Duodenal mucosa (tissue), 2 donors: ENCODE measurements around the gene C2orf69.

Source experiments
- H3K27ac ChIP-seq: one replicate; pipeline ENCODE4 v1.7.0; 2013; ENCODE audit warnings: low read depth, low read length
- H3K27me3 ChIP-seq, 2 donors: one replicate each; pipeline ENCODE4 v1.7.0; 2013; ENCODE audit warnings: low read length in 2 of 2, control low read depth in 1 of 2; ENCODE audit not compliant: insufficient read depth in 2 of 2, control insufficient read depth in 1 of 2
- H3K36me3 ChIP-seq, 2 donors: one replicate each; pipeline ENCODE4 v1.7.0; 2013; ENCODE audit warnings: low read length in 2 of 2, control low read depth in 1 of 2; ENCODE audit not compliant: insufficient read depth in 2 of 2, control insufficient read depth in 1 of 2
- H3K4me1 ChIP-seq, 2 donors: one replicate each; pipeline ENCODE4 v1.7.0; 2013; ENCODE audit warnings: low read length in 2 of 2, control low read depth in 1 of 2; ENCODE audit not compliant: insufficient read depth in 2 of 2, control insufficient read depth in 1 of 2
- H3K4me3 ChIP-seq, 2 donors: one replicate each; pipeline ENCODE4 v1.7.0; 2013; ENCODE audit warnings: low read length in 2 of 2, low read depth in 1 of 2
- H3K9ac ChIP-seq, 2 donors: one replicate each; pipeline ENCODE4 v1.7.0; 2013; ENCODE audit warnings: low read length in 2 of 2, low read depth in 1 of 2
- H3K9me3 ChIP-seq, 2 donors: one replicate each; pipeline ENCODE4 v1.7.0; 2013; ENCODE audit warnings: low read length in 2 of 2, control low read depth in 1 of 2; ENCODE audit not compliant: control insufficient read depth in 1 of 2

The C2orf69 gene

GRCh38 chr2:199933466-199933865 is 22.4 kb downstream of the C2orf69 start:
- Histone ChIP-seq H3K4me3 (no peak overlapping the region), H3K4me1 (peaks cover 0 to 5% of the 10 kb centered on the region in 2 donors), H3K27ac (no peak overlapping the region), H3K9ac (no peak overlapping the region), H3K9me3 (no peaks in the 10 kb centered on the region), H3K27me3 (no peaks in the 10 kb centered on the region), H3K36me3 (peaks cover 8 to 38% of the 10 kb centered on the region in 2 donors)

DNA sequence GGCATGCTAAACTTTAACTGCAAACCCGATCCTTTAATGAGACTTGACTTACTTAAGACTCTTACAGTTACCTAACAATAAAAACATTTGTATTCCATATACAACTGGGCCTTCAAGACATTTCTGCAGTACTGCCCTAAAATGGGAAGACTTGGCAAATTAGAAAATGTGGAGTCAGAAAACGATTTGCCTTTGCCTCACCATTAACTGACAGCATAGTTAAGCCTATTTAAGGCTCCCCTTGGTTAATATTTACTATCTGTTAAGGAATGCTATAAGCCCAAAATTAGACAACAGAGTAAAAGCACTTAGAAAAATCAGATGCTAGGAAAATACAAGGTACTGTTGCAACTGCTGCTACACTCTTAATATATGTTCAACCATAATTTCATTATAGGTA is 25.5 kb downstream of the C2orf69 start:
- Histone ChIP-seq H3K4me3 (no peak overlapping the region), H3K36me3 (peaks cover 11 to 37% of the 10 kb centered on the region in 2 donors)

GRCh38 chr2:199940373-199940772 is 29.3 kb downstream of the C2orf69 start:
- no peak overlapping the region for H3K4me3 ChIP-seq
- no peaks in the 10 kb centered on the region for H3K9me3 ChIP-seq
- H3K27me3 ChIP-seq = no peaks in the 10 kb centered on the region
- H3K27ac ChIP-seq = no peak overlapping the region
- no peak overlapping the region for H3K9ac ChIP-seq
- peaks cover 13 to 16% of the 10 kb centered on the region in 2 donors for H3K4me1 ChIP-seq
- H3K36me3 ChIP-seq = peaks cover 8 to 25% of the 10 kb centered on the region in 2 donors

More for the DNA sequence above, 25.5 kb downstream of the C2orf69 start:
- no peak overlapping the region for H3K9ac ChIP-seq
- H3K27me3 ChIP-seq = no peaks in the 10 kb centered on the region
- no peaks in the 10 kb centered on the region for H3K9me3 ChIP-seq
- peaks cover 2 to 6% of the 10 kb centered on the region in 2 donors for H3K4me1 ChIP-seq
- H3K27ac ChIP-seq = no peak overlapping the region

GRCh38 chr2:199943373-199943772 is 32.3 kb downstream of the C2orf69 start:
- no peaks in the 10 kb centered on the region for H3K27me3 ChIP-seq
- H3K36me3 ChIP-seq = peaks cover 25 to 41% of the 10 kb centered on the region in 2 donors
- H3K4me3 ChIP-seq = no peak overlapping the region
- H3K4me1 ChIP-seq = peaks cover 12 to 13% of the 10 kb centered on the region in 2 donors
- H3K27ac ChIP-seq = no peak overlapping the region
- no peaks in the 10 kb centered on the region for H3K9me3 ChIP-seq
- H3K9ac ChIP-seq = no peak overlapping the region

DNA sequence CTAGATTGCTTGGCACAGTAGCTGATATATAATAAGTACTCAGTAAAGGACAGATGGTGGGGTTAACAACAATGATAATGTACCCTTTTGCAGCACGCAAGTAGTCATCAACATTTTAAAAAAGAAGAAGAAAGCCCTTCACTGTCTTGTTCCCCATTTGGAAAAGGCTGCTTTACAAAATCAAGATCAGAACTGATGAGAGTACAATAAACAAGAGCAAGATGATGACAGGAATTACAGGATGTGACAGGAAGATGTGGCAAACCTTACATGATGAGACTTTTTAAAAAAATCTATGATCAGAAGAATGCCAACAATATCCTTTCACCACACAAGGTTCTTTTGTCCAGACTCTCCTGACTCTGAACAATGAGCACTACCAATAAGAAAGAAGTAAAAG is 35.1 kb downstream of the C2orf69 start:
- H3K36me3 ChIP-seq = peaks cover 23 to 32% of the 10 kb centered on the region in 2 donors

DNA sequence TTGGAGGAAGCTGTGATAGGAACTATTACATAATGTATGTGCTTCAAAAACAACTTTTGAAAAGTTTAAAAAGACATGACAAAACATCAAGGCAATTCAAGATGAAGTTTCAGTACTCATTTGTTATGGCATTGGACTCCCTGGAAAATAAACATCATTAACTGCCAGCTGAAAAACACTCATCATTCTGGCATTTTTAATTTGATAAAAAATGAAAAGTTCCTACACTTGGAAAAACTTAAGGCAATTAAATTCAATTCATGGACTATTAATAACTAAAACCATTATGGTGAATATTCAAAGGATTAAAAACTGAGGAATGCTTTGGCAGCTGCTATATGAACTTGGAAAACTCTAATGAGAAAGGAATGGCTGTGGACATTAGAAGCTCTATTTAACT is 35.7 kb downstream of the C2orf69 start:
- H3K9me3 ChIP-seq = no peaks in the 10 kb centered on the region
- H3K9ac ChIP-seq = no peak overlapping the region
- H3K4me3 ChIP-seq = no peak overlapping the region
- no peaks in the 10 kb centered on the region for H3K27me3 ChIP-seq
- H3K36me3 ChIP-seq = peaks cover 23 to 32% of the 10 kb centered on the region in 2 donors
- peaks cover 8% of the 10 kb centered on the region in 2 donors for H3K4me1 ChIP-seq
- H3K27ac ChIP-seq = no peak overlapping the region

More for the DNA sequence above, 35.1 kb downstream of the C2orf69 start:
- Histone ChIP-seq H3K4me3 (no peak overlapping the region), H3K9me3 (no peaks in the 10 kb centered on the region), H3K27me3 (no peaks in the 10 kb centered on the region), H3K9ac (no peak overlapping the region), H3K4me1 (peaks cover 12 to 13% of the 10 kb centered on the region in 2 donors), H3K27ac (no peak overlapping the region)

DNA sequence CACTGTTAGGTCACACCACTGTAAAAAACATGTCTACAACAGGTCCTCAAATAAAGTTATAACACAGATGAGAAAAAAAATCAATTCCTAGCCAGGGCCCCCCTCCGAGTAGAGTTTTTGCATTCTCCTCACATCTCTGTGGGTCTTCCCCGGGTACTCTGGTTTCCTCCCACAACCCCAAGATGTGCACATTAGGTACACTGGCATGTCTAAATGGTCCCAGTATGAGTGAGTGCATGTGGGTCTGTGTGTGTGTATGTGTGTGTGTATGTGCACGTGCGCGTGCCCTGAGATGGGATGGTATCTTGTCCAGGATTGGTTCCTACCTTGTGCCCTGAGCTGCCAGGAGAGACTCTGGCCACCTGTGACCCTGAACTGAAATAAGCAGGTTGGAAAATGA is 39.3 kb downstream of the C2orf69 start:
- Histone ChIP-seq H3K9me3 (no peaks in the 10 kb centered on the region), H3K4me3 (no peak overlapping the region), H3K36me3 (peaks cover 18 to 27% of the 10 kb centered on the region in 2 donors), H3K27ac (no peak overlapping the region), H3K27me3 (no peaks in the 10 kb centered on the region), H3K9ac (no peak overlapping the region), H3K4me1 (peaks cover 7 to 10% of the 10 kb centered on the region in 2 donors)

- Histone ChIP-seq H3K4me3 (no peak overlapping the region), H3K27ac (no peak overlapping the region), H3K36me3 (peaks cover 16 to 21% of the 10 kb centered on the region in 2 donors), H3K9me3 (no peaks in the 10 kb centered on the region), H3K9ac (no peak overlapping the region), H3K4me1 (peaks cover 7 to 10% of the 10 kb centered on the region in 2 donors), H3K27me3 (no peaks in the 10 kb centered on the region)
Observed at GRCh38 chr2:199951023-199951422, 39.9 kb downstream of the C2orf69 start.

DNA sequence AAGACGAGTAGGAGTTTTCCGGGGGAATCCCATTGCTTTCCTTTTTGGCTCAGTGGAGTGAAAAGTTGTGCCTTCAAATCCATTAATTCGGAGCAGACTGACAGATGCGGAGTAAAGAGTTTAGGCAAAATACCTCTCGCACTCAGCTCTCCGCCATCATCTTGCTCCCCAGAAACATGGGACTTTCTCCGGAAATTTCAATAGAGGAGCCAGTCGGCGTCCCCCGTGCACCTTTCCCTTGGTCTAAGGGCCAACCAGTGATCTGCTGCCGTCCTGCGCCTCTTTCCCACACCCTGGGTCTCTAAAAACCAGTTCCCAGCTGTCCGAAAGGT is 43.9 kb downstream of the C2orf69 start:
- H3K9me3 ChIP-seq = no peaks in the 10 kb centered on the region
- H3K27ac ChIP-seq = peak overlapping the region; percentile 92
- H3K4me3 ChIP-seq = peak overlapping the region; percentile 99 to 100
- H3K4me1 ChIP-seq = peaks cover 22 to 30% of the 10 kb centered on the region in 2 donors
- H3K9ac ChIP-seq = peak overlapping the region; percentile 90 to 99
- peaks cover 4 to 16% of the 10 kb centered on the region in 2 donors for H3K36me3 ChIP-seq
- no peaks in the 10 kb centered on the region for H3K27me3 ChIP-seq

GRCh38 chr2:199955339-199956061 is 44.4 kb downstream of the C2orf69 start, which contains the start of the genes MAIP1 and TYW5:
MAIP1 (plus strand) TSS chr2:199955582; CDS start chr2:199955799, 217 bp downstream.
TYW5 (minus strand) TSS chr2:199955491; CDS start chr2:199955470, 21 bp downstream.
- Histone ChIP-seq H3K9ac (peak within 1 kb of the TSS; percentile 90 to 99), H3K9me3 (no peaks in the 10 kb centered on the region), H3K4me1 (peaks cover 22 to 30% of the 10 kb centered on the region in 2 donors), H3K36me3 (peaks cover 7 to 16% of the 10 kb centered on the region in 2 donors), H3K27me3 (no peaks in the 10 kb centered on the region), H3K27ac (peak within 1 kb of the TSS; percentile 92), H3K4me3 (peak within 1 kb of the TSS; percentile 99 to 100)
